Cerebellar cortex (tissue), 1 donor: ENCODE measurements around the gene RALGAPA2.

ENCODE experiments used
- DNase-seq: peaks from one replicate; pipeline ENCODE4 v3.0.0-alpha.2; 2015; ENCODE audit warnings: low spot score

RALGAPA2 gene

GRCh38 chr20:20495729-20496503 lies 216.5 kb downstream of the RALGAPA2 start:
- no peak for DNase-seq

GRCh38 chr20:20493701-20494100 lies 218.7 kb downstream of the RALGAPA2 start:
- no peak for DNase-seq

- DNase-seq = peak; percentile 54
Observed at GRCh38 chr20:20492521-20493332, 219.7 kb downstream of the RALGAPA2 start.

GRCh38 chr20:20491784-20492264 lies 220.6 kb downstream of the RALGAPA2 start:
- DNase-seq = no peak

GRCh38 chr20:20491110-20491783 lies 221.2 kb downstream of the RALGAPA2 start:
- DNase-seq = no peak

- no peak for DNase-seq
Observed at GRCh38 chr20:20490673-20491072, 221.8 kb downstream of the RALGAPA2 start.

GRCh38 chr20:20489648-20490341 lies 222.6 kb downstream of the RALGAPA2 start:
- no peak for DNase-seq

- DNase-seq = no peak
Observed at GRCh38 chr20:20489054-20489453, 223.4 kb downstream of the RALGAPA2 start.

GRCh38 chr20:20488388-20488787 lies 224.1 kb downstream of the RALGAPA2 start:
- no peak for DNase-seq

- no peak for DNase-seq
Observed at GRCh38 chr20:20487811-20488210, 224.6 kb downstream of the RALGAPA2 start.

GRCh38 chr20:20483328-20483727 lies 229.1 kb downstream of the RALGAPA2 start:
- DNase-seq = no peak

- DNase-seq = no peak
Observed at GRCh38 chr20:20482453-20482852, 230.0 kb downstream of the RALGAPA2 start.

- DNase-seq = no peak
Observed at GRCh38 chr20:20480689-20481088, 231.8 kb downstream of the RALGAPA2 start.

GRCh38 chr20:20480126-20480525 lies 232.3 kb downstream of the RALGAPA2 start:
- no peak for DNase-seq

GRCh38 chr20:20477444-20478041 lies 234.9 kb downstream of the RALGAPA2 start:
- no peak for DNase-seq

GRCh38 chr20:20476504-20476903 lies 235.9 kb downstream of the RALGAPA2 start:
- DNase-seq = no peak

- no peak for DNase-seq
Observed at GRCh38 chr20:20473657-20474056, 238.8 kb downstream of the RALGAPA2 start.

- no peak for DNase-seq
Observed at GRCh38 chr20:20472684-20473274, 239.7 kb downstream of the RALGAPA2 start.

- no peak for DNase-seq
Observed at GRCh38 chr20:20466341-20466879, 246.0 kb downstream of the RALGAPA2 start.

- DNase-seq = no peak
Observed at GRCh38 chr20:20465252-20465651, 247.2 kb downstream of the RALGAPA2 start.

- no peak for DNase-seq
Observed at GRCh38 chr20:20463933-20464374, 248.5 kb downstream of the RALGAPA2 start.
